GM19455 (cell line): ENCODE measurements around the gene SRGAP3.

Source experiments
- ATAC-seq: cut with Tn5 transposase; IDR thresholded peaks from one replicate; pipeline ENCODE4 v1.9.1; 2021; ENCODE audit not compliant: unreplicated experiment

SRGAP3 gene

GRCh38 chr3:9229325-9229724 lies 20.1 kb downstream of the SRGAP3 start:
- ATAC-seq: no peak

DNA sequence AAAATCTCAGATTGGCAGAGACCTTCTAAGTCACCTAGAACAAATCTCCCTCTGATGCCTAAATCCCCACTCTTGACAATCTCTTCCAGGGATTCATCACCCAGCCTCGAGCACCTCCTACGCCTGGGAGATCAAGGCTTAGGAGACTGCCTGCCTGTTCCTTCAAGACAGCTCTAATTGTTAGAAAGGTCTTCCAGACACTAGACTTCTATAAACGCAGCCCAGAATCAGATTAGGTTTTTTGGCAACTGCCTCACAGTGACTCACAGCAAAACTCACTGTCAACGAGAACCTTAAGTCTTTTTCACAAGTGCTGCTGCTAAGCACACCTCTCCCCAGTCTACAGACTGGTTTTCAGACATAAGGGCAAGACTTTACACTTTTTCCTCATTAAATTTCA lies 23.1 kb downstream of the SRGAP3 start:
- no peak for ATAC-seq

- ATAC-seq: no peak
These were observed 24.2 kb downstream of the SRGAP3 start for GRCh38 chr3:9225268-9225667.

DNA sequence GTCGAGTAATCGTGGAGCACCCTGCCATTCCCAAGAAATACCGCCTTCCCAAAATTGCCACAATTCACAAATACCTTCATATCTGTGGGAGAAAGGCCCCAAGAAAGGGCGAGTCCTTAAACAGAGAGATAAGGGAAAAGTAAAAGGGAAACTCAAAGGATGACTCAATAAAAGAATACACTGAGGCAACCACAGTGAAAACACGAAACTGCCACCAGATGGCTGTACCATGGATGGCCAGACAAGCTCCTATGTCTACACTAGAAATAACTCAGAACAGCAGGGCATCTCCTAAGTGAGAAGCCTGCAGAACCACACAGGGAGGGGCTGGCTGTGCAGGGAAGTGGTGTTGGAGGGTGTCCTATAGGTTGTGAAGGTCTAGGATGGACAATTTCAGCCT lies 25.0 kb downstream of the SRGAP3 start:
- peak; percentile 95 for ATAC-seq

DNA sequence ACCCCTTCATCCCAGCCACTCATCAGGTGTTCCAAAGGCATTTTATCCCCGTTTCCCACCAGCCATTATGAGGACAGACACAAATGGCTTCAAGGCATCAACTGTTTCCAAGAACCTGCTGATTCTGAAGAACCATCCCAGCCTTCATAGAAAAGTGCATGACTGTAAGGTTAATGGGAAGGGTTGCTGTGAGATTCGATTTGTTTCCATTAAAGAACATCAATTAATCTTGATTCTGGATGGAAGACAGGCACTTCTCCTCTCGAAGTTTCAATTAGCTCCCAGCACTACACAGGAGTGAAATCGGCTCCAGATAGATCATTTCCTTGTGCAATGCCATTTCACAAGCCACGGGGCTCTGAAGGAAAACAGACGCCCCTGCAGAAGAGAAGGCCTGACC lies 25.8 kb downstream of the SRGAP3 start:
- no peak for ATAC-seq

GRCh38 chr3:9222956-9223639 lies 26.3 kb downstream of the SRGAP3 start:
- no peak for ATAC-seq

DNA sequence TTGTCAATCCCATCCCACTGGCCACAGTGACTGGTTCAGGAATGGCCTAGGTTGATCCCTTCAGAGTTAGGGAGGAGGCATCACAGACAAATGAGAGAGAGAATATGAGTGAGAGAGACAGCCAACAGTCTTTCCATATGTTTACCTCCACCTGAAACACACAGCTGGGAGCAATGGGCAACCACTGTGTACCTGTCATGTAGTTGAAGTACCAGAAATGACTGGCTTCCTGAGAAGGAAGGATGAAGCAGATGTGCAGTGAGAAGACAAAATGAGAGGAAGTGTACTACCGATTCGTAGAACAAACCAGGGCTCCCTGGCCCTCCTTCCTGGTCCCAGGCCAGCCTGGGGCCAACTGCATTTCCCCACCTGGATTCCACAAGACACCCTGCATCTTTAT lies 27.4 kb downstream of the SRGAP3 start:
- ATAC-seq: no peak

GRCh38 chr3:9218514-9218846 lies 31.0 kb downstream of the SRGAP3 start:
- no peak for ATAC-seq

GRCh38 chr3:9217784-9218513 lies 31.5 kb downstream of the SRGAP3 start:
- ATAC-seq: no peak

- ATAC-seq: no peak
These were observed 32.7 kb downstream of the SRGAP3 start for GRCh38 chr3:9216736-9217135.

GRCh38 chr3:9214599-9214998 lies 34.8 kb downstream of the SRGAP3 start:
- ATAC-seq: no peak

- no peak for ATAC-seq
These were observed 35.3 kb downstream of the SRGAP3 start for GRCh38 chr3:9214185-9214584.

DNA sequence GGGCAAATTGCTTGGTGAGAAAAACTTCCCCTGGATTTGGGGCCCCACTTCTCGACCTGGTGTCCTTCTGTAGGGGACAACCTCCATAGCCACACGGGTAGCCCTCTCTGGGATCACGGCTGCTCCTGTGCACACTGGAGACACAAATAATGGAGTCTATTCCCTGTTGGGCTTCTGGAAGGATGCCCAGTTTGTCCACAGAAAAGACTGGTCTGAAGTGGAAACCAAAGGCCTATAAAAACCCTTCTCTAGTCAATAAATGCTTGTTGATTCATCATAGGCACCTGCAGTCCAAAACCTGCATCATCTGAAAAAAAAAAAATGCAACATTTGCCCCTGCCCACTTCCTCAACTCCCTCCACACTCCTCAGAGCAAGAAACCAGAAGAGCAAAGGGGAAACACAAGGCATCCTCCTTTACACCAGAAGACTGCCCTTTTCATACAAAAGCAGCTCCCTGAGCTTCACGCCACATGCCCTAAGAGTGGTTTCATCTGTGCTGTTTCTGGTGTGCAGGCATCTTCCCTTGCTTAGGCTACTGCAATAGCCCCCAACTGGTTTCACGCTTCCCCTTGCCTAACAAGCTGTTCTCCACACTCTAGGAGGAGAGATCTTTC lies 36.3 kb downstream of the SRGAP3 start:
- ATAC-seq: no peak

DNA sequence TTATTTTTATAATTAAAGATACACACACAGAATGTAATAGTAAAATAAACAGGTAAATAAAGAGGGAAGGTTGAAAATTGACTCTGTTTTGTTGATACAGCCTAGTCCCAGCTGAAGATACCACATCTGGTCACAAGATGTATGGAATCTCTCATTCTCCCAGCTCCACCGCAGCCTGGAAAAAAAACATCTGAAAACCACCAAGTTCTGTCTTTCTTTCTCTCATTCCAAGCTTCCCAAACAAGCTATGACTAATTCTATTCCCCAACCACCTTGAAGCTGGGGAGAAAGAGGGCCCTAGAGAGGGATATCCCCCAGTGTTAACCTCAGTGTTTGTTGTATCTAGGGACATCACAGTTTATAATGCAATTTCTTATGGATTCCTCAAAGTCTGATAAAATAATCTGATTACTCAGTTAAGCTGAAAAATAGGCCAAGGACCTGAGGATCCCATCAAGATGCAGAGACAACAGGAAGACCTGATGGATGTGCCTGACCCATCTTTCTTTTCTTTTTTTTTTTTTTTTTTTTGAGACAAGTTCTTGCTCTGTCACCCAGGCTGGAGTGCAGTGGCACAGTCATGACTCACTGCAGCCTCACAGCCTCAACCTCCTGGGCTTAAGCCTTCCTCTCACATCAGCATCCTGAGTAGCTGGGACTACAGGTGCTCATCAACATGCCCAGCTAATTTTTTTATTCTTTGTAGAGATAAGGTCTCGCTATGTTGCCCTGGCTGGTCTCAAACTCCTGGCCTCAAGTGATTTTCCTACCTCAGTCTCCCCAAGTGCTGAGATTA lies 38.1 kb downstream of the SRGAP3 start:
- ATAC-seq: no peak

GRCh38 chr3:9209777-9210176 lies 39.7 kb downstream of the SRGAP3 start:
- no peak for ATAC-seq

GRCh38 chr3:9208605-9209152 lies 40.8 kb downstream of the SRGAP3 start:
- ATAC-seq: no peak

DNA sequence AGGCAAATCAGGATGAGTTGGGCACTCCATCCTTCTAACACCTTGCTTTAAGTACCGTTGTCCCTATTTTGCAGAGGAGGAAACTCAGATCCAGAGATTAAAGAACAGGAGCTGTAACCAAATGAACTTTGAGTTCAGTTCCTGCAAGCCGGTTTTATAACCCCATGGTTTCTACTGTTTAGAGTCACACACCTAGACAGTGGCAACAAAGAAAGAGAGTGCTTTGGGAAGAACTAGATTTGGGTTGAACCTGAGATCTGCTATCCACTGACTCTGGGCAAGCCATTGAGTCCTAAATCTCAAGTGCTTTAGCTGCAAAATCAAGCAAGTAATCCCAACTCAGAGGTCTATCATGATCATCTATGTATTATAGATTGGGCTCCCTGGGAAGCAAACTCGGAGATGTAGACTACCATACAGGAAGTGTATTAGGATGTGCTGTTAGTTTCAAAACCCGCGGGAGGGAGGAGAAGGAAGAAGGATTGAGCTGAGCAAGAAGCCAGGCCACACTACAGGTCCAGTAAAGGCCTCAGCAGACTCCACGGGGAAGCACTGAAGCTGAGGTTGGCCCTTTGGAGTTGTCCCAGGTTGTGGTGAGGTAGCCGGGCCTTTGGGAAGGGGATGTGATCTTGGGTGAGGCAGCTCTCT lies 42.2 kb downstream of the SRGAP3 start:
- ATAC-seq: no peak

GRCh38 chr3:9206287-9206686 lies 43.2 kb downstream of the SRGAP3 start:
- ATAC-seq: no peak

- no peak for ATAC-seq
These were observed 43.9 kb downstream of the SRGAP3 start for GRCh38 chr3:9205345-9206143.
